Natural killer cell (primary cell): ENCODE results near the gene DBN1. TPM values are rescaled to one million over a fixed set of nuclear protein-coding genes. Genes with fewer than 3 reads are reported as not detected.

Source experiments
- ATAC-seq, 3 donors: fragments of 150-1000 bp in 2 of 3; fragments of 200-7000 bp in 1 of 3; cut with Tn5 transposase; 1 replicate in 1 of 3; 2 replicates in 2 of 3; pipeline ENCODE4 v1.10.0; 2021; ENCODE audit warnings: mild to moderate bottlenecking in 2 of 3, moderate library complexity in 2 of 3
- DNase-seq, 2 donors: peaks; one replicate each; pipeline versions ENCODE4 v3.0.0 to v3.0.0-alpha.2; 2013 to 2021; ENCODE audit warnings: mixed read lengths in 1 of 2
- H3K27ac ChIP-seq: one replicate; pipeline ENCODE4 v1.5.1; 2013; ENCODE audit warnings: mild to moderate bottlenecking, low read length
- H3K27me3 ChIP-seq: one replicate; pipeline ENCODE4 v1.6.1; 2013; ENCODE audit warnings: low read length; ENCODE audit not compliant: control insufficient read depth, insufficient read depth
- H3K36me3 ChIP-seq: one replicate; pipeline ENCODE4 v1.6.1; 2013; ENCODE audit warnings: low read length; ENCODE audit not compliant: control insufficient read depth, insufficient read depth
- H3K4me1 ChIP-seq: one replicate; pipeline ENCODE4 v1.6.1; 2013; ENCODE audit warnings: low read length; ENCODE audit not compliant: control insufficient read depth, insufficient read depth
- H3K4me3 ChIP-seq: one replicate; pipeline ENCODE4 v1.5.1; 2013; ENCODE audit warnings: low read length
- H3K9me3 ChIP-seq: one replicate; pipeline ENCODE4 v1.6.1; 2013; ENCODE audit warnings: low read length; ENCODE audit not compliant: control insufficient read depth, insufficient read depth
- H3K27ac Mint-ChIP-seq, 2 donors: one replicate each; pipeline ENCODE4 v1.8.0; 2022; ENCODE audit warnings: mild to moderate bottlenecking in 2 of 2, mixed read lengths in 2 of 2, moderate library complexity in 1 of 2
- H3K27me3 Mint-ChIP-seq, 2 donors: one replicate each; pipeline ENCODE4 v1.8.0; 2022; ENCODE audit warnings: low read depth in 2 of 2, mixed read lengths in 2 of 2
- H3K36me3 Mint-ChIP-seq: one replicate; pipeline ENCODE4 v1.8.0; 2022; ENCODE audit warnings: mixed read lengths
- H3K4me1 Mint-ChIP-seq, 2 donors: one replicate each; pipeline ENCODE4 v1.8.0; 2022; ENCODE audit warnings: mixed read lengths in 2 of 2
- H3K4me3 Mint-ChIP-seq: one replicate; pipeline ENCODE4 v1.8.0; 2022; ENCODE audit warnings: mild to moderate bottlenecking, moderate library complexity, mixed read lengths
- H3K9me3 Mint-ChIP-seq, 2 donors: one replicate each; pipeline ENCODE4 v1.8.0; 2022; ENCODE audit warnings: mixed read lengths in 2 of 2
- CTCF ChIP-seq: fragments of 200-600 bp; IDR thresholded peaks from one replicate; pipeline ENCODE4 v1.8.0; 2022; ENCODE audit warnings: antibody characterized with exemption
- WGBS: methylation state at CpG from one replicate; pipeline ENCODE4 v1.1.7; 2013; ENCODE audit warnings: missing lambda C conversion rate; ENCODE audit not compliant: insufficient coverage; 5-methylcytosine and 5-hydroxymethylcytosine counted together
- intact Hi-C: fragments of 100-400 bp; cut with micrococcal nuclease; formaldehyde crosslinking; loops from one replicate; pipeline ENCODE4 v1.14.2; 2022
- total RNA-seq, 4 donors: library from RNA; stranded (reverse); fragments of 120-200 nt in 1 of 4; gene quantifications; one replicate each; pipeline versions ENCODE4 v1.2.3 to v1.2.4, GENCODE V29; 2013 to 2022

The DBN1 gene
- total RNA-seq, 3 donors from 2014 or later (not counting 1 experiment from before 2014, with no cell fraction given): 13.7 to 25.2 (median 15.0) TPM

- peak overlapping the region in 1 of 2 donors; percentile 76 for H3K27ac Mint-ChIP-seq
- peaks cover 28% of the 10 kb centered on the region for H3K4me1 ChIP-seq
- H3K27me3 ChIP-seq: peaks cover 15% of the 10 kb centered on the region
- peak overlapping the region; percentile 15 for H3K27ac ChIP-seq
- H3K4me3 Mint-ChIP-seq: peak overlapping the region; percentile 60
- H3K4me1 Mint-ChIP-seq: peaks cover 14 to 57% of the 10 kb centered on the region in 2 donors
- no peak for TF ChIP-seq CTCF
- ATAC-seq (peak; percentile 56 to 70 (median 64)), DNase-seq (peak in 1 of 2 donors; percentile 58)
- H3K36me3 ChIP-seq: no peaks in the 10 kb centered on the region
- H3K4me3 ChIP-seq: no peak overlapping the region
- H3K27me3 Mint-ChIP-seq: peaks cover 0 to 16% of the 10 kb centered on the region in 2 donors
- H3K9me3 ChIP-seq: no peaks in the 10 kb centered on the region
- WGBS: 74% methylated on average over 14 of the region's 14 CpGs
- H3K36me3 Mint-ChIP-seq: no peaks in the 10 kb centered on the region
- intact Hi-C loops: no loop called here
- no peaks in the 10 kb centered on the region for H3K9me3 Mint-ChIP-seq
Measured at GRCh38 chr5:177471610-177472356, 1.7 kb downstream of the DBN1 start.

- Mint-ChIP-seq H3K36me3 (no peaks in the 10 kb centered on the region), H3K27me3 (peaks cover 0 to 16% of the 10 kb centered on the region in 2 donors), H3K4me3 (no peak overlapping the region), H3K9me3 (no peaks in the 10 kb centered on the region), H3K4me1 (peaks cover 14 to 52% of the 10 kb centered on the region in 2 donors), H3K27ac (peak overlapping the region in 1 of 2 donors; percentile 76)
- Histone ChIP-seq H3K27me3 (peaks cover 15% of the 10 kb centered on the region), H3K27ac (no peak overlapping the region), H3K4me1 (peaks cover 28% of the 10 kb centered on the region), H3K9me3 (no peaks in the 10 kb centered on the region), H3K36me3 (no peaks in the 10 kb centered on the region), H3K4me3 (no peak overlapping the region)
- intact Hi-C loops: no loop called here
- DNase-seq (no peak), ATAC-seq (peak in 1 of 3 donors; percentile 9)
- no peak for TF ChIP-seq CTCF
- 91% methylated on average over 10 of the region's 10 CpGs for WGBS
Measured at GRCh38 chr5:177470759-177471536, 2.5 kb downstream of the DBN1 start.

GRCh38 chr5:177469750-177470525, 3.5 kb downstream of the DBN1 start:
- no peak for ATAC-seq
- Mint-ChIP-seq H3K9me3 (no peaks in the 10 kb centered on the region), H3K27me3 (peaks cover 0 to 9% of the 10 kb centered on the region in 2 donors), H3K4me1 (peaks cover 14 to 44% of the 10 kb centered on the region in 2 donors), H3K4me3 (peak overlapping the region; percentile 65), H3K36me3 (no peaks in the 10 kb centered on the region), H3K27ac (peak overlapping the region in 1 of 2 donors; percentile 76)
- TF ChIP-seq CTCF: no peak
- Histone ChIP-seq H3K36me3 (no peaks in the 10 kb centered on the region), H3K4me3 (no peak overlapping the region), H3K9me3 (no peaks in the 10 kb centered on the region), H3K27me3 (peaks cover 15% of the 10 kb centered on the region), H3K4me1 (peaks cover 28% of the 10 kb centered on the region), H3K27ac (no peak overlapping the region)
- DNase-seq: no peak
- intact Hi-C loops: no loop called here
- WGBS: 86% methylated on average over 7 of the region's 8 CpGs
